ENCODE results near the gene RPS27L. TPM values are rescaled to one million over a fixed set of nuclear protein-coding genes. Genes with fewer than 3 reads are reported as not detected.
"Not testable (repeated sequence)": the region's sequence is repeated elsewhere in the genome, so short reads cannot be mapped to it uniquely, and the experiment has no call there.

The RPS27L gene
- total RNA-seq, 1 donor from 2014 or later, result 179 TPM

- not testable (repeated sequence) for DNase-seq (ENCODE audit: low spot score)
These were observed 57.7 kb downstream of the RPS27L start for GRCh38 chr15:63099581-63099980.

- not testable (repeated sequence) for DNase-seq (ENCODE audit: low spot score)
These were observed 58.4 kb downstream of the RPS27L start for GRCh38 chr15:63098901-63099300.

Other genes starting within 250 kb of the RPS27L start
- gene TPM1, start 114.7 kb downstream of the RPS27L start, total RNA-seq, result 1,361 TPM
- 20.7 TPM for gene LACTB, start 35.6 kb downstream of the RPS27L start, total RNA-seq
- 41.4 TPM for gene RAB8B, start 32.1 kb upstream of the RPS27L start, total RNA-seq
- 28.1 TPM for gene APH1B, start 120.1 kb upstream of the RPS27L start, total RNA-seq
- gene CA12, start 224.4 kb upstream of the RPS27L start, total RNA-seq, result 20.5 TPM

Data from mucosa of gallbladder (tissue), 1 donor.